Osteocyte (in vitro differentiated cells): ENCODE results near the gene BPIFA2. TPM values are rescaled to one million over a fixed set of nuclear protein-coding genes. Genes with fewer than 3 reads are reported as not detected.

Experiments
- DNase-seq: peaks from one replicate; pipeline ENCODE4 v3.0.0; 2021; ENCODE audit warnings: mixed read lengths; ENCODE audit not compliant: unreplicated experiment; ENCODE audit errors: extremely low spot score
- H3K27ac Mint-ChIP-seq: one replicate; pipeline ENCODE4 v1.8.0; 2021; ENCODE audit warnings: mild to moderate bottlenecking, mixed read lengths; ENCODE audit not compliant: unreplicated experiment
- H3K27me3 Mint-ChIP-seq: one replicate; pipeline ENCODE4 v1.8.0; 2021; ENCODE audit warnings: mixed read lengths; ENCODE audit not compliant: unreplicated experiment
- H3K36me3 Mint-ChIP-seq: one replicate; pipeline ENCODE4 v1.8.0; 2021; ENCODE audit warnings: mixed read lengths; ENCODE audit not compliant: unreplicated experiment
- H3K4me1 Mint-ChIP-seq: one replicate; pipeline ENCODE4 v1.8.0; 2021; ENCODE audit warnings: mixed read lengths; ENCODE audit not compliant: unreplicated experiment
- H3K4me3 Mint-ChIP-seq: one replicate; pipeline ENCODE4 v1.8.0; 2021; ENCODE audit warnings: mild to moderate bottlenecking, moderate library complexity, mixed read lengths; ENCODE audit not compliant: unreplicated experiment
- H3K9me3 Mint-ChIP-seq: one replicate; pipeline ENCODE4 v1.8.0; 2021; ENCODE audit warnings: mixed read lengths; ENCODE audit not compliant: unreplicated experiment
- CTCF ChIP-seq: fragments of 200-600 bp; sonication (generic); IDR thresholded peaks from 2 replicates; pipeline ENCODE4 v1.5.0; 2021; ENCODE audit warnings: antibody characterized with exemption, mild to moderate bottlenecking, moderate library complexity
- total RNA-seq: library from RNA; stranded (reverse); gene quantifications from 2 replicates; pipeline ENCODE4 v1.2.1, GENCODE V29; 2021

The BPIFA2 gene
- total RNA-seq, 1 donor from 2014 or later, result not detected

DNA sequence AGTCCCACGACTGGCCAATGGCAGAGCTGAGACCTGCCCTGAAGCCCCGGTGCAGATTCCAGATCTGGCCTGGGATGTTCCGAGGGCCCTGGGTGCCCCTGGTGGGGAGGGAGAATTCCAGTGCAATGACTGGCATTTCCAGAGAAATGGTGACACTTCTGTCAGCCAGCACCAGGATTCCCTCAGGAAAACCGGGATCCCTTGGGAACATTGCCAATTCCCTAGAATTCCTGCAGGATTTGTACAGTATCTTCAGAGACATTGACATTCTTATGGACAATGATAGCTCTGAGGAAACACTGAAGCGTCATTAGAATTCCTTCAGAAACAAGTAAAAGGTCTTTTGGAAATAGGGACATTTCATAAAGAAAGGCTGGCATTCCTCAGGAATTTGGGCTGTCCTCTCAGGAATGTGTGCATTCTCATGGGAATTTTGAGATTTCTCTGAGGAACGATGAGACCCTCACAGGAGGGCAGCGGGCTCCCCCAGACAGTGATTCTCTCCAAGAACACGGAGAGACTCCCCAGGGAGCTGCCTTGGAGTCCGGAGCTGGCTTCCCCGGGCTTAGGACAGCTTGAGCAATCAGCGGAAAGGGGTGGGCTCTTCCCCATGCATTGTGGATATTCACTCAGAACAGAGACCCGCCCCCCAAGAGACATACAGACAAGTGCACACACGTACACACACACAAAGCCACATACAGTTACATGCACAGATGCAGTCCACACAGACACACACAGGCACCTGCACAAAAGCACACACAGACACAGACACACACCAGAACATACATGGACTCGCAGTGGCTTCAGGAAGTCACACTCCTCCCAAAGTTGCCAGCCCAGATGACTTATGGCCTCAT, 35.2 kb upstream of the BPIFA2 start:
- Mint-ChIP-seq H3K27ac (no peak overlapping the region), H3K4me3 (no peak overlapping the region), H3K4me1 (no peaks in the 10 kb centered on the region), H3K27me3 (peaks cover 7% of the 10 kb centered on the region), H3K9me3 (peaks cover 6% of the 10 kb centered on the region), H3K36me3 (no peaks in the 10 kb centered on the region)
- no peak for TF ChIP-seq CTCF
- DNase-seq, result no peak

GRCh38 chr20:33133373-33133941, 34.5 kb upstream of the BPIFA2 start:
- H3K4me1 Mint-ChIP-seq, result no peaks in the 10 kb centered on the region
- no peak overlapping the region for H3K4me3 Mint-ChIP-seq
- no peak for DNase-seq
- H3K36me3 Mint-ChIP-seq, result no peaks in the 10 kb centered on the region
- H3K27me3 Mint-ChIP-seq, result peaks cover 6% of the 10 kb centered on the region
- no peak overlapping the region for H3K27ac Mint-ChIP-seq
- no peak for TF ChIP-seq CTCF
- peaks cover 6% of the 10 kb centered on the region for H3K9me3 Mint-ChIP-seq

GRCh38 chr20:33137195-33137594, 30.8 kb upstream of the BPIFA2 start:
- H3K36me3 Mint-ChIP-seq, result no peaks in the 10 kb centered on the region
- H3K9me3 Mint-ChIP-seq, result peaks cover 6% of the 10 kb centered on the region
- no peak for DNase-seq
- H3K27ac Mint-ChIP-seq, result no peak overlapping the region
- H3K4me1 Mint-ChIP-seq, result no peaks in the 10 kb centered on the region
- peaks cover 4% of the 10 kb centered on the region for H3K27me3 Mint-ChIP-seq
- no peak overlapping the region for H3K4me3 Mint-ChIP-seq
- no peak for TF ChIP-seq CTCF

DNA sequence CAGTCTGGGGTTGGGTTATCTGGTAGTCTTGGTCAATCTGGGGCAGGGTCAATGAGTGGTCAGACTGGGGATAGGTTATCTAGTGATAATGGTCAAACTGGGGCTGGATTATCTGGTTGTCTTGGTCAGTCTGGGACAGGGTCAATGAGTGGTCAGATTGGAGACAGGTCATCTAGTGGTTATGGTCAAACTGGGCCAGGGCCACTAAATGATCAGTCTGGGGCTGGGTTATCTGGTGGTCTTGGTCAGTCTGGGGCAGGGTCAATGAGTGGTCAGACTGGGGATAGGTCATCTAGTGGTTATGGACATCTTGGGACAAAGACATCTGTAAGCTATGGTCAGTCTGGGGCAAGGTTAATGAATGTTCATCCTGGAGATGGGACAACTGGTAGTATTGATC, 28.5 kb upstream of the BPIFA2 start:
- peaks cover 11% of the 10 kb centered on the region for H3K27me3 Mint-ChIP-seq
- no peak overlapping the region for H3K27ac Mint-ChIP-seq
- no peak overlapping the region for H3K4me3 Mint-ChIP-seq
- H3K36me3 Mint-ChIP-seq, result peaks cover 2% of the 10 kb centered on the region
- no peak for DNase-seq
- peaks cover 20% of the 10 kb centered on the region for H3K9me3 Mint-ChIP-seq
- no peaks in the 10 kb centered on the region for H3K4me1 Mint-ChIP-seq
- TF ChIP-seq CTCF, result no peak

GRCh38 chr20:33145521-33145920, 22.4 kb upstream of the BPIFA2 start:
- H3K27ac Mint-ChIP-seq, result no peak overlapping the region
- no peak for TF ChIP-seq CTCF
- H3K27me3 Mint-ChIP-seq, result peaks cover 16% of the 10 kb centered on the region
- no peak overlapping the region for H3K4me3 Mint-ChIP-seq
- H3K4me1 Mint-ChIP-seq, result no peaks in the 10 kb centered on the region
- no peak for DNase-seq
- peaks cover 13% of the 10 kb centered on the region for H3K9me3 Mint-ChIP-seq
- H3K36me3 Mint-ChIP-seq, result peaks cover 2% of the 10 kb centered on the region
